Panc1 (cell line): ENCODE measurements around the gene FMO2. TPM values are rescaled to one million over a fixed set of nuclear protein-coding genes. Genes with fewer than 3 reads are reported as not detected.

Source experiments
- ATAC-seq: fragments of 200-7000 bp; cut with Tn5 transposase; 2 replicates; pipeline ENCODE4 v1.9.1; 2020; ENCODE audit warnings: mild to moderate bottlenecking, moderate library complexity
- BruUV-seq: library from RNA; stranded (reverse); fragments of 400-500 nt; replicated peaks from 2 replicates; lab custom pipeline; 2021; lab: Mats Ljungman, UMichigan
- CTCF ChIA-PET: fragments of 300-600 bp; sonication (Branson Sonifier 250); formaldehyde crosslinking; loops from one replicate; lab custom pipeline; 2022; ENCODE audit warnings: antibody characterized with exemption; lab: Charles Lee
- POLR2A ChIA-PET: fragments of 300-600 bp; sonication (Branson Sonifier 250); formaldehyde crosslinking; loops from one replicate; lab custom pipeline; 2022; ENCODE audit warnings: antibody characterized with exemption; lab: Charles Lee
- DNase-seq: peaks from one replicate; pipeline ENCODE4 v3.0.0-alpha.2; 2010; ENCODE audit warnings: low read depth, low spot score
- H3K27ac ChIP-seq: 2 replicates; pipeline ENCODE4 v1.5.1; 2011; ENCODE audit warnings: mild to moderate bottlenecking, low read length, inconsistent platforms
- H3K27me3 ChIP-seq: fragments of 200-500 bp; sonication (Bioruptor generic); 2 replicates; pipeline ENCODE4 v1.6.0; 2014; ENCODE audit warnings: low read length, inconsistent platforms; ENCODE audit not compliant: control insufficient read depth, insufficient read depth
- H3K36me3 ChIP-seq: fragments of 200-500 bp; sonication (Bioruptor generic); 2 replicates; pipeline ENCODE4 v1.5.1; 2014; ENCODE audit warnings: inconsistent platforms, mild to moderate bottlenecking, low read length, moderate library complexity; ENCODE audit not compliant: control insufficient read depth, insufficient read depth
- H3K4me1 ChIP-seq: 2 replicates; pipeline ENCODE4 v1.5.1; 2011; ENCODE audit warnings: inconsistent platforms, mild to moderate bottlenecking, low read length, moderate library complexity; ENCODE audit not compliant: control insufficient read depth, insufficient read depth
- H3K4me3 ChIP-seq, 2 experiments: 2 replicates each; pipeline ENCODE4 v1.5.1; 2011 to 2012; ENCODE audit warnings: low read depth in 2 of 2, low read length in 2 of 2, mild to moderate bottlenecking in 2 of 2, inconsistent platforms in 1 of 2, moderate library complexity in 1 of 2
- H3K9me3 ChIP-seq: fragments of 200-500 bp; sonication (Bioruptor generic); 2 replicates; pipeline ENCODE4 v1.5.1; 2014; ENCODE audit warnings: low read depth, mild to moderate bottlenecking, inconsistent platforms, low read length, moderate library complexity; ENCODE audit not compliant: control insufficient read depth, insufficient read depth
- POLR2AphosphoS5 ChIP-seq: IDR thresholded peaks from 2 replicates; pipeline ENCODE4 v1.6.1; 2012; ENCODE audit warnings: mild to moderate bottlenecking, low read depth, low read length, moderate library complexity
- SIN3A ChIP-seq: IDR thresholded peaks from 2 replicates; pipeline ENCODE4 v1.6.1; 2012; ENCODE audit warnings: low read depth, mild to moderate bottlenecking, low read length, moderate library complexity, borderline replicate concordance; ENCODE audit not compliant: insufficient read depth
- TCF7L2 ChIP-seq: IDR thresholded peaks from 2 replicates; pipeline ENCODE4 v1.6.1; 2011; ENCODE audit warnings: mild to moderate bottlenecking, low read depth, low read length, inconsistent platforms
- in situ Hi-C: cut with HindIII; loops from 2 replicates; pipeline ENCODE4 v1.10.0; 2016; ENCODE audit warnings: low sequenced_read_pairs, low pct_unique_long_range_greater_than_20kb
- intact Hi-C: fragments of 100-400 bp; cut with micrococcal nuclease; formaldehyde crosslinking; loops from one replicate; pipeline ENCODE4 v1.10.0; 2022; ENCODE audit not compliant: unreplicated experiment
- total RNA-seq: library from RNA; stranded (reverse); gene quantifications from one replicate; pipeline ENCODE4 v1.2.1, GENCODE V29; 2021; ENCODE audit not compliant: unreplicated experiment
- TF ChIP-seq, protein P1 (sequence below), 2 experiments: IDR thresholded peaks; 2 replicates each; pipeline ENCODE4 v1.6.1; 2011 to 2012; ENCODE audit warnings: low read depth in 2 of 2, control low read depth in 1 of 2, low read length in 1 of 2, mild to moderate bottlenecking in 1 of 2, moderate library complexity in 1 of 2; ENCODE audit not compliant: insufficient read depth in 1 of 2
- TF ChIP-seq, protein P2 (sequence below): fragments of 450-650 bp; IDR thresholded peaks from 2 replicates; pipeline ENCODE4 v1.5.1; 2017; ENCODE audit warnings: mild to moderate bottlenecking

The FMO2 gene
- total RNA-seq, 1 experiment from 2014 or later = 0.08 TPM

DNA sequence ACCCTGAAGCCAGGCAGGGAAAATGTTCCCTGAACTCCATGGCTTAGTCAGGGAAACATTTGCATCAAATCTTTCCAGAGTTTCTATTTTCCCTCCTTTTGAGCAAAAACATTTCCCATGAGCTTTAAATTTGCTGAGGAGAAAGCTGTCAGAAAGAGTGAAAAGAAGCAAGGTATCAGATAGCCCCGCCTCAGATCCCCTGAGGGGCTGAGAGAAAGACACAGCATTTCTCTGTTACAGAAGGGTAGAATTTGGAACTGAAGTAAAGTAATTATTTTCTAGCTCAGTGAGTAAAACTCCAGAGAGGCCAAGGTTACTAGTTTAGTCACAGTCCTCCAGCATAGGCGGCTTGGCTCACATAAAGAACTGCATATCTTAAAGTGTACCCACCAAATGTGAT is 73.8 kb downstream of the FMO2 start:
- intact Hi-C loops (no loop called here), in situ Hi-C loops (no loop called here)

More for the DNA sequence above, 73.8 kb downstream of the FMO2 start:
- Histone ChIP-seq H3K27ac (no peak overlapping the region), H3K9me3 (no peaks in the 10 kb centered on the region), H3K4me3 (no peak overlapping the region), H3K27me3 (peaks cover 4% of the 10 kb centered on the region; the same call in 1 of the 2 replicates), H3K36me3 (no peaks in the 10 kb centered on the region), H3K4me1 (no peaks in the 10 kb centered on the region)
- ChIA-PET CTCF (no interaction called here), POLR2A (no interaction called here)
- ATAC-seq = no peak
- TF ChIP-seq TCF7L2 (no peak), SIN3A (no peak), POLR2AphosphoS5 (no peak)
- TF ChIP-seq, protein P1, sequence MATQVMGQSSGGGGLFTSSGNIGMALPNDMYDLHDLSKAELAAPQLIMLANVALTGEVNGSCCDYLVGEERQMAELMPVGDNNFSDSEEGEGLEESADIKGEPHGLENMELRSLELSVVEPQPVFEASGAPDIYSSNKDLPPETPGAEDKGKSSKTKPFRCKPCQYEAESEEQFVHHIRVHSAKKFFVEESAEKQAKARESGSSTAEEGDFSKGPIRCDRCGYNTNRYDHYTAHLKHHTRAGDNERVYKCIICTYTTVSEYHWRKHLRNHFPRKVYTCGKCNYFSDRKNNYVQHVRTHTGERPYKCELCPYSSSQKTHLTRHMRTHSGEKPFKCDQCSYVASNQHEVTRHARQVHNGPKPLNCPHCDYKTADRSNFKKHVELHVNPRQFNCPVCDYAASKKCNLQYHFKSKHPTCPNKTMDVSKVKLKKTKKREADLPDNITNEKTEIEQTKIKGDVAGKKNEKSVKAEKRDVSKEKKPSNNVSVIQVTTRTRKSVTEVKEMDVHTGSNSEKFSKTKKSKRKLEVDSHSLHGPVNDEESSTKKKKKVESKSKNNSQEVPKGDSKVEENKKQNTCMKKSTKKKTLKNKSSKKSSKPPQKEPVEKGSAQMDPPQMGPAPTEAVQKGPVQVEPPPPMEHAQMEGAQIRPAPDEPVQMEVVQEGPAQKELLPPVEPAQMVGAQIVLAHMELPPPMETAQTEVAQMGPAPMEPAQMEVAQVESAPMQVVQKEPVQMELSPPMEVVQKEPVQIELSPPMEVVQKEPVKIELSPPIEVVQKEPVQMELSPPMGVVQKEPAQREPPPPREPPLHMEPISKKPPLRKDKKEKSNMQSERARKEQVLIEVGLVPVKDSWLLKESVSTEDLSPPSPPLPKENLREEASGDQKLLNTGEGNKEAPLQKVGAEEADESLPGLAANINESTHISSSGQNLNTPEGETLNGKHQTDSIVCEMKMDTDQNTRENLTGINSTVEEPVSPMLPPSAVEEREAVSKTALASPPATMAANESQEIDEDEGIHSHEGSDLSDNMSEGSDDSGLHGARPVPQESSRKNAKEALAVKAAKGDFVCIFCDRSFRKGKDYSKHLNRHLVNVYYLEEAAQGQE (IDR thresholded peaks at IDR 0.05; ENCODE audit: insufficient read depth in 1 of 2, low read depth in 2 of 2, low read length in 1 of 2) = no peak
- TF ChIP-seq, protein P2, sequence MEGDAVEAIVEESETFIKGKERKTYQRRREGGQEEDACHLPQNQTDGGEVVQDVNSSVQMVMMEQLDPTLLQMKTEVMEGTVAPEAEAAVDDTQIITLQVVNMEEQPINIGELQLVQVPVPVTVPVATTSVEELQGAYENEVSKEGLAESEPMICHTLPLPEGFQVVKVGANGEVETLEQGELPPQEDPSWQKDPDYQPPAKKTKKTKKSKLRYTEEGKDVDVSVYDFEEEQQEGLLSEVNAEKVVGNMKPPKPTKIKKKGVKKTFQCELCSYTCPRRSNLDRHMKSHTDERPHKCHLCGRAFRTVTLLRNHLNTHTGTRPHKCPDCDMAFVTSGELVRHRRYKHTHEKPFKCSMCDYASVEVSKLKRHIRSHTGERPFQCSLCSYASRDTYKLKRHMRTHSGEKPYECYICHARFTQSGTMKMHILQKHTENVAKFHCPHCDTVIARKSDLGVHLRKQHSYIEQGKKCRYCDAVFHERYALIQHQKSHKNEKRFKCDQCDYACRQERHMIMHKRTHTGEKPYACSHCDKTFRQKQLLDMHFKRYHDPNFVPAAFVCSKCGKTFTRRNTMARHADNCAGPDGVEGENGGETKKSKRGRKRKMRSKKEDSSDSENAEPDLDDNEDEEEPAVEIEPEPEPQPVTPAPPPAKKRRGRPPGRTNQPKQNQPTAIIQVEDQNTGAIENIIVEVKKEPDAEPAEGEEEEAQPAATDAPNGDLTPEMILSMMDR = no peak
- no peak for DNase-seq
- BruUV-seq = no TSS peak

Other genes with a start within 250 kb of the FMO2 start
- not detected for gene MROH9, start 249.8 kb upstream of the FMO2 start, total RNA-seq
- gene FMO3, start 94.4 kb upstream of the FMO2 start, total RNA-seq = not detected
- not detected for gene FMO1, start 63.2 kb downstream of the FMO2 start, total RNA-seq
- gene FMO4, start 128.9 kb downstream of the FMO2 start, total RNA-seq = 0.33 TPM